KMS-11 (cell line): ENCODE data around the gene NRGN.

Experiments used
- H2AFZ ChIP-seq: fragments of 200-600 bp; sonication (generic); 2 replicates; pipeline ENCODE4 v1.6.1; 2016; ENCODE audit warnings: antibody characterized with exemption, mixed run types, low read depth
- H3K27ac ChIP-seq: fragments of 200-600 bp; sonication (generic); 2 replicates; pipeline ENCODE4 v1.6.1; 2016; ENCODE audit warnings: mild to moderate bottlenecking, mixed run types
- H3K27me3 ChIP-seq: fragments of 200-600 bp; sonication (generic); 2 replicates; pipeline ENCODE4 v1.6.1; 2017; ENCODE audit warnings: mild to moderate bottlenecking, low read depth, mixed run types, moderate library complexity; ENCODE audit not compliant: insufficient read depth
- H3K36me3 ChIP-seq: fragments of 200-600 bp; sonication (generic); 2 replicates; pipeline ENCODE4 v1.6.1; 2017; ENCODE audit warnings: mild to moderate bottlenecking, mixed run types; ENCODE audit not compliant: insufficient read depth
- H3K4me1 ChIP-seq: fragments of 200-600 bp; sonication (generic); 2 replicates; pipeline ENCODE4 v1.6.1; 2016; ENCODE audit warnings: mild to moderate bottlenecking, low read depth, mixed run types; ENCODE audit not compliant: poor library complexity, severe bottlenecking
- H3K4me2 ChIP-seq: fragments of 200-600 bp; sonication (generic); 2 replicates; pipeline ENCODE4 v1.7.0; 2016; ENCODE audit warnings: mild to moderate bottlenecking, mixed run types
- H3K4me3 ChIP-seq: fragments of 200-600 bp; sonication (generic); IDR thresholded peaks from 2 replicates; pipeline ENCODE4 v1.6.1; 2017; ENCODE audit warnings: low read depth, low read length, mixed read lengths; ENCODE audit not compliant: insufficient read depth
- H3K79me2 ChIP-seq: fragments of 200-600 bp; sonication (generic); 2 replicates; pipeline ENCODE4 v1.6.1; 2016; ENCODE audit warnings: low read depth, mixed run types; ENCODE audit not compliant: insufficient read depth
- H3K9ac ChIP-seq: fragments of 200-600 bp; sonication (generic); 2 replicates; pipeline ENCODE4 v1.6.1; 2016; ENCODE audit warnings: mild to moderate bottlenecking, mixed run types
- H4K20me1 ChIP-seq: fragments of 200-600 bp; sonication (generic); 2 replicates; pipeline ENCODE4 v1.6.1; 2016; ENCODE audit warnings: mild to moderate bottlenecking, mixed run types; ENCODE audit not compliant: insufficient read depth
- TF ChIP-seq, protein P1 (sequence below): fragments of 200-600 bp; sonication (generic); conservative IDR thresholded peaks from 2 replicates; pipeline ENCODE4 v1.6.1; 2017; ENCODE audit warnings: low read depth, mild to moderate bottlenecking, antibody characterized with exemption, low read length, moderate library complexity, mixed read lengths

Gene NRGN

DNA sequence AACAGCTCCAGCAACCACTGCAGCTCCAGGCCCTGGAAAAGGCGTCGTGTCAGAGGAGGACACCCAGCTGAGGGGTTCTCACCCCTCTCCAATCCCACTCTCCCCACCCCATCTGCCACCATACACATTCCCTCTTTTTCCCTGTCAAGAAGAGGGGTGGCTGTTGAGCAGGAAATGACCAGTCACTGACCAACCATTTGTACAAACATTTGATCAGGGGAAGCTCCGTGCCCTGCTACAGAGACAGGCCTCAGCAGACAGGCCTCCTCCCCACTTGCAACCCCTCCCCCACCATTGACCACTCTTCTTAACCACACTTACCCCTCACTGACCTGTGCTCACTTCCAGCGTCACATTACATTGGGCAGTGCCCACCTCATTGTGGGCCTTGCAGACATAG, 14.6 kb downstream of the NRGN start:
- Histone ChIP-seq H3K4me1 (no peaks in the 10 kb centered on the region), H3K27me3 (no peaks in the 10 kb centered on the region), H3K27ac (no peak overlapping the region), H3K36me3 (no peaks in the 10 kb centered on the region), H3K4me2 (no peak overlapping the region), H4K20me1 (no peaks in the 10 kb centered on the region), H2AFZ (no peak overlapping the region), H3K79me2 (no peaks in the 10 kb centered on the region), H3K4me3 (no peak overlapping the region), H3K9ac (no peak overlapping the region)
- TF ChIP-seq, protein P1, sequence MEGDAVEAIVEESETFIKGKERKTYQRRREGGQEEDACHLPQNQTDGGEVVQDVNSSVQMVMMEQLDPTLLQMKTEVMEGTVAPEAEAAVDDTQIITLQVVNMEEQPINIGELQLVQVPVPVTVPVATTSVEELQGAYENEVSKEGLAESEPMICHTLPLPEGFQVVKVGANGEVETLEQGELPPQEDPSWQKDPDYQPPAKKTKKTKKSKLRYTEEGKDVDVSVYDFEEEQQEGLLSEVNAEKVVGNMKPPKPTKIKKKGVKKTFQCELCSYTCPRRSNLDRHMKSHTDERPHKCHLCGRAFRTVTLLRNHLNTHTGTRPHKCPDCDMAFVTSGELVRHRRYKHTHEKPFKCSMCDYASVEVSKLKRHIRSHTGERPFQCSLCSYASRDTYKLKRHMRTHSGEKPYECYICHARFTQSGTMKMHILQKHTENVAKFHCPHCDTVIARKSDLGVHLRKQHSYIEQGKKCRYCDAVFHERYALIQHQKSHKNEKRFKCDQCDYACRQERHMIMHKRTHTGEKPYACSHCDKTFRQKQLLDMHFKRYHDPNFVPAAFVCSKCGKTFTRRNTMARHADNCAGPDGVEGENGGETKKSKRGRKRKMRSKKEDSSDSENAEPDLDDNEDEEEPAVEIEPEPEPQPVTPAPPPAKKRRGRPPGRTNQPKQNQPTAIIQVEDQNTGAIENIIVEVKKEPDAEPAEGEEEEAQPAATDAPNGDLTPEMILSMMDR: no peak

DNA sequence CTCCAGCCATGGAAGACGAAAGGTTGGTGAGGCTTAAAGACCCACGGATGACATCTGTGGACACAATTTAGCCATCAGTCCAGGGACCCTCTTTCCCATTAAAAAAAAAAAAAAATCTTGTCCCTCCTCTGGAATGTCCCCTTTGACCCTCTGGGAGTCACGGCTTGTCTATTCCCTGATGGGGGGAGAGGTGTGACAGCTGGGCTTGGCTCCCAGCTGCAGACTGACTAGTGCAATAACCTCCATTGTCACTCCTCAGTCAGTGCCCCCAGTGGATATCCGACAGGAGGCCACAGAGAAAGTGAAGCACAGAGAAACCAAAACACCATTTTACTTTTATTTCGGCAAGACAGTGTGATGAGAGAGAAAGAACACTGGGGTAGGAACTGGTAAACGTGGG, 15.0 kb downstream of the NRGN start:
- no peak overlapping the region for H3K9ac ChIP-seq
- no peaks in the 10 kb centered on the region for H3K4me1 ChIP-seq
- no peak overlapping the region for H3K4me3 ChIP-seq
- TF ChIP-seq, protein P1: no peak
- H3K79me2 ChIP-seq: no peaks in the 10 kb centered on the region
- H3K27ac ChIP-seq: no peak overlapping the region
- no peaks in the 10 kb centered on the region for H3K36me3 ChIP-seq
- no peak overlapping the region for H3K4me2 ChIP-seq
- H2AFZ ChIP-seq: no peak overlapping the region
- H3K27me3 ChIP-seq: no peaks in the 10 kb centered on the region
- H4K20me1 ChIP-seq: no peaks in the 10 kb centered on the region

DNA sequence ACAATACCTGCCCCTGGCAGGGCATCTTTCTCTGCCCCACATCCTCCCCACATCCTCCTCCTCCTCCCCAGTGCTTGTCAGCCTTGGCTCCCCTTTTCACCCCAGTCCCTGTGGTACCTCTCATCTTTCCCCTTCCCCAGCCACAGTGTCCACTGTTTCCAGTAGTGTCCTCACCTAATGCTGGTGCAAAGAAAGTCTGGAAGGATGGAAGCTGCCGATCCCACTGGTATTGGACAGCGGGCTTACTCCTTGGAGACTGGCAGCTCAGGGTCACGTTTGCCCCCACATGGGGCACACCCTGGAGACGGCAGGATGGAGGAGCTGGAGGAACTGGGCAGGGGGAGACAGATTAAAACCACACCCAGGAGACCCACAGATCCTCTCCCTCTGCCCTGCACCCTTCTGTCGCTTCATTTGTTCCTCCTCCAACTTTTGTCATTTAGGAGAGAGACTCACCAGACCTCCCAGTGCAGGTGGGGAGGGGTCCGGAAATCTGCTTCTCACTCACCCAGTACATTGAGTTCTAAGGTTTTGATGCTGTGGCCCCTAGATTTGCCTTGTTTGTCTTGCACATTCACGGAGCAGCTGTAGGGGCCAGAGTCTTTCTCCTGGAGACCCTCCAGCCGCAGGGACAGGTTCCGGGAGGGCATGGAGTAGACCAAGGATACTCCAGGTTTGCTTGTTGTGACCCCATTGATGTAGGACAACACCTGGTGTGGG, 16.5 kb downstream of the NRGN start:
- no peaks in the 10 kb centered on the region for H4K20me1 ChIP-seq
- H3K79me2 ChIP-seq: no peaks in the 10 kb centered on the region
- no peaks in the 10 kb centered on the region for H3K36me3 ChIP-seq
- no peaks in the 10 kb centered on the region for H3K4me1 ChIP-seq
- H2AFZ ChIP-seq: no peak overlapping the region
- TF ChIP-seq, protein P1: no peak
- H3K27me3 ChIP-seq: no peaks in the 10 kb centered on the region
- no peak overlapping the region for H3K9ac ChIP-seq
- no peak overlapping the region for H3K27ac ChIP-seq
- H3K4me3 ChIP-seq: no peak overlapping the region
- H3K4me2 ChIP-seq: no peak overlapping the region

DNA sequence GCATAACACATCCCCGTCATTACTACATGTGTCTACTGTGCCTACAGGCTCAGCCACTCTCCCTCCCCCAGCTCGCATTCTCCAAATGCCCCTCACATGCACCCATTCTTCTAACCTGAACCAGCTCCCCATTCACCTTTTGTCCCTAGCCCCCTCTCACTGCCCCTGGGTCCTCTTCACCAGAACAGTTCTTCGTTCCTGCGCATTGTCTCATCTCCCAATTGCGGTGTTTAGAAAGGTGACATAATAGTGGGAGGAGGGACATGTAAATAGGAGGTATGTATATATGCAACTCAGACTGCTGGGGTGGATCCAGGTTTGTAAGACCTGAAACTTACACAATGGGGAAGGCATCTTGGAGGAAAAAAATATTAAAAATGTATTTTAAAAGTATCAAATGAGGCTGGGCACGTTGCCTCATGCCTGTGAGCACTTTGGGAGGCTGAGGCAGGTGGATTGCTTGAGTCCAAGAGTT, 17.0 kb downstream of the NRGN start:
- no peak overlapping the region for H3K4me3 ChIP-seq
- no peaks in the 10 kb centered on the region for H3K36me3 ChIP-seq
- H3K27me3 ChIP-seq: no peaks in the 10 kb centered on the region
- no peak overlapping the region for H3K4me2 ChIP-seq
- no peaks in the 10 kb centered on the region for H3K79me2 ChIP-seq
- no peak overlapping the region for H3K27ac ChIP-seq
- H2AFZ ChIP-seq: no peak overlapping the region
- TF ChIP-seq, protein P1: no peak
- H3K9ac ChIP-seq: no peak overlapping the region
- no peaks in the 10 kb centered on the region for H4K20me1 ChIP-seq
- H3K4me1 ChIP-seq: no peaks in the 10 kb centered on the region
